ENCODE data around the gene FGF22.

FGF22 gene

DNA sequence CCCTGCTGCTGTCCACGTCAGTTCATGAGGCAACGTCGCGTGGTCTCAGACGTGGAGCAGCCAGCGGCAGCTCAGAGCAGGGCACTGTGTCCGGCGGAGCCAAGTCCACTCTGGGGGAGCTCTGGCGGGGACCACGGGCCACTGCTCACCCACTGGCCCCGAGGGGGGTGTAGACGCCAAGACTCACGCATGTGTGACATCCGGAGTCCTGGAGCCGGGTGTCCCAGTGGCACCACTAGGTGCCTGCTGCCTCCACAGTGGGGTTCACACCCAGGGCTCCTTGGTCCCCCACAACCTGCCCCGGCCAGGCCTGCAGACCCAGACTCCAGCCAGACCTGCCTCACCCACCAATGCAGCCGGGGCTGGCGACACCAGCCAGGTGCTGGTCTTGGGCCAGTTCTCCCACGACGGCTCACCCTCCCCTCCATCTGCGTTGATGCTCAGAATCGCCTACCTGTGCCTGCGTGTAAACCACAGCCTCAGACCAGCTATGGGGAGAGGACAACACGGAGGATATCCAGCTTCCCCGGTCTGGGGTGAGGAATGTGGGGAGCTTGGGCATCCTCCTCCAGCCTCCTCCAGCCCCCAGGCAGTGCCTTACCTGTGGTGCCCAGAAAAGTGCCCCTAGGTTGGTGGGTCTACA lies 43.1 kb downstream of the FGF22 start:
- H3K9me3 ChIP-seq (ENCODE audit: insufficient read depth, low read length, severe bottlenecking), result no peaks in the 10 kb centered on the region
- H3K9ac ChIP-seq (ENCODE audit: low read depth, low read length), result no peak overlapping the region
- ATAC-seq (ENCODE audit: insufficient read depth, low read depth) (no peak), DNase-seq (no peak)
- no peak overlapping the region for H2AFZ ChIP-seq (ENCODE audit: low read depth, low read length)
- peaks cover 9% of the 10 kb centered on the region for H3K79me2 ChIP-seq (ENCODE audit: insufficient read depth, low read length)
- no peaks in the 10 kb centered on the region; the same call in 1 of the 2 replicates for H3K36me3 ChIP-seq (ENCODE audit: insufficient read depth, low read length)
- no peak overlapping the region for H3K4me3 ChIP-seq (ENCODE audit: low read depth in 1 of 2, low read length in 2 of 2)
- no peak overlapping the region for H3K27ac ChIP-seq (ENCODE audit: low read length)
- peaks cover 14% of the 10 kb centered on the region for H4K20me1 ChIP-seq (ENCODE audit: insufficient read depth, low read length)
- peaks cover 19% of the 10 kb centered on the region for H3K4me1 ChIP-seq (ENCODE audit: insufficient read depth, low read length)
- no peak overlapping the region for H3K4me2 ChIP-seq (ENCODE audit: insufficient read depth, low read length)
- TF ChIP-seq, protein P1, sequence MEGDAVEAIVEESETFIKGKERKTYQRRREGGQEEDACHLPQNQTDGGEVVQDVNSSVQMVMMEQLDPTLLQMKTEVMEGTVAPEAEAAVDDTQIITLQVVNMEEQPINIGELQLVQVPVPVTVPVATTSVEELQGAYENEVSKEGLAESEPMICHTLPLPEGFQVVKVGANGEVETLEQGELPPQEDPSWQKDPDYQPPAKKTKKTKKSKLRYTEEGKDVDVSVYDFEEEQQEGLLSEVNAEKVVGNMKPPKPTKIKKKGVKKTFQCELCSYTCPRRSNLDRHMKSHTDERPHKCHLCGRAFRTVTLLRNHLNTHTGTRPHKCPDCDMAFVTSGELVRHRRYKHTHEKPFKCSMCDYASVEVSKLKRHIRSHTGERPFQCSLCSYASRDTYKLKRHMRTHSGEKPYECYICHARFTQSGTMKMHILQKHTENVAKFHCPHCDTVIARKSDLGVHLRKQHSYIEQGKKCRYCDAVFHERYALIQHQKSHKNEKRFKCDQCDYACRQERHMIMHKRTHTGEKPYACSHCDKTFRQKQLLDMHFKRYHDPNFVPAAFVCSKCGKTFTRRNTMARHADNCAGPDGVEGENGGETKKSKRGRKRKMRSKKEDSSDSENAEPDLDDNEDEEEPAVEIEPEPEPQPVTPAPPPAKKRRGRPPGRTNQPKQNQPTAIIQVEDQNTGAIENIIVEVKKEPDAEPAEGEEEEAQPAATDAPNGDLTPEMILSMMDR (IDR thresholded peaks at IDR 0.05; ENCODE audit: borderline replicate concordance, extremely low read depth, low read length, poor library complexity, severe bottlenecking), result no peak
- no peaks in the 10 kb centered on the region for H3K27me3 ChIP-seq (ENCODE audit: insufficient read depth, low read length, poor library complexity)

DNA sequence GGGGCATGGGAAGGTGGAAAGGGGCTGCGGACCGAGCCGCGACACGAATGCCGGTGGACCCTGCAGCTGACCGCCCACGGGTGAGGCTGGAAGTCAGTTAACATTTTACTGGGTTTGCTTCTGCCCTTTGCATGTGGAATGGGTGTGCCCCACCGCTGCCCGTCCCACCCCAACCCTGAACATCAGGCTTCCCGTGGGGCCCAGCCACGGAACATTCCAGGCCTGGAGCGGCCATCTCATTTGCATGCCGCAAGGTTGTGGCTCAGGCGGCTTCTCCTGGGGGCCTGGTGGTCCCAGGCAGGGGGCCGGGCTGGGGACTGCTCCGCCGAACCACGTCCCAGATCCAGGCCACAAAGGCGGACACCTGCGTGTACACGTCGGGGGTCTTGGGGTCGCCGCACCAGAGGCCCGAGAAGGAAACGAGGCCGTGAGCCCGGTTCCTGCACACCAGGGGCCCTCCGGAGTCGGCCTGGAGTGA lies 45.8 kb downstream of the FGF22 start:
- no peaks in the 10 kb centered on the region for H3K9me3 ChIP-seq (ENCODE audit: insufficient read depth, low read length, severe bottlenecking)
- H3K9ac ChIP-seq (ENCODE audit: low read depth, low read length), result no peak overlapping the region
- no peak overlapping the region for H2AFZ ChIP-seq (ENCODE audit: low read depth, low read length)
- DNase-seq (no peak), ATAC-seq (ENCODE audit: insufficient read depth, low read depth) (no peak)
- no peak overlapping the region for H3K4me3 ChIP-seq (ENCODE audit: low read depth in 1 of 2, low read length in 2 of 2)
- no peak overlapping the region for H3K27ac ChIP-seq (ENCODE audit: low read length)
- H3K79me2 ChIP-seq (ENCODE audit: insufficient read depth, low read length), result no peaks in the 10 kb centered on the region
- no peak for TF ChIP-seq EZH2 (IDR thresholded peaks at IDR 0.05; ENCODE audit: borderline replicate concordance, low read depth, low read length, severe bottlenecking)
- TF ChIP-seq, protein P1 (IDR thresholded peaks at IDR 0.05; ENCODE audit: borderline replicate concordance, extremely low read depth, low read length, poor library complexity, severe bottlenecking), result no peak
- no peaks in the 10 kb centered on the region for H3K36me3 ChIP-seq (ENCODE audit: insufficient read depth, low read length)
- no peaks in the 10 kb centered on the region for H3K27me3 ChIP-seq (ENCODE audit: insufficient read depth, low read length, poor library complexity)
- no peak overlapping the region for H3K4me2 ChIP-seq (ENCODE audit: insufficient read depth, low read length)
- no peaks in the 10 kb centered on the region for H4K20me1 ChIP-seq (ENCODE audit: insufficient read depth, low read length)
- H3K4me1 ChIP-seq (ENCODE audit: insufficient read depth, low read length), result peaks cover 8% of the 10 kb centered on the region

DNA sequence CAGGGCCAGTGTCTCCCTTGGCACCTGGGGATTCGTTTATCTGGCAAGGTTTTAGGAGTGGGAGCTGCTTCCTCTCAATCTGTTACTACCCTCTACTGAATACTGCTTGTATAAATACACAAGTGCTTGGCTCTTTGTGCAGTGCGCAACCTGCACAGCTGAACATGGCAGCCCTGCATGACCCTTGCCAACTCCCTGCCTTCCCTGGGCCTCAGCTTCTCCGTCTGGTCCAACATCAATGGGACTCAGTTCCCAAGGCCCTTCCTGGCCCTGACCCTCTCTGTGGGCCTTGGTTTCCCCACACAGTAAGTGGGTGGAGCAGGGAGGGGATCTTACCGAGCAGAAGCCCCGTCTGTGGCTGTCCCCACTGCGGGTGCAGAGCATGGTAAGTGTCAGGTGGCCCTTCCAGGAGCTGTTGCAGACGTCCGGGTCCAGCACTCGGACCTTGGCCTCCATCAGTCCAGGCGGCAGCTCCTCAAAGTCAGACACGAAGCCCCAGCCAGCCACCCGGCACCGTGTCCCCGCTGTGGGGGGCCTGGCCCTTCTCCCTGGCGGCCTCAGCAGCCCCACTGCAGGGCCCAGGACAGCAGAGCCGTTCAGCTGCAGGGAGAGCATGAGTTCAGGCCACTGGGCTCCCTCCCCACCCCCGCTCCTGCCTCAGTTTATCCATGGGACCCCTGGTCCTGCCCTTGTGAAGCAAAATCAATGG lies 47.1 kb downstream of the FGF22 start:
- Histone ChIP-seq H3K9me3 (ENCODE audit: insufficient read depth, low read length, severe bottlenecking) (no peaks in the 10 kb centered on the region), H3K27ac (ENCODE audit: low read length) (no peak overlapping the region), H3K4me2 (ENCODE audit: insufficient read depth, low read length) (no peak overlapping the region), H3K4me1 (ENCODE audit: insufficient read depth, low read length) (no peaks in the 10 kb centered on the region), H3K9ac (ENCODE audit: low read depth, low read length) (no peak overlapping the region), H2AFZ (ENCODE audit: low read depth, low read length) (no peak overlapping the region), H3K4me3 (ENCODE audit: low read depth in 1 of 2, low read length in 2 of 2) (no peak overlapping the region), H3K36me3 (ENCODE audit: insufficient read depth, low read length) (no peaks in the 10 kb centered on the region), H3K27me3 (ENCODE audit: insufficient read depth, low read length, poor library complexity) (no peaks in the 10 kb centered on the region), H3K79me2 (ENCODE audit: insufficient read depth, low read length) (no peaks in the 10 kb centered on the region), H4K20me1 (ENCODE audit: insufficient read depth, low read length) (no peaks in the 10 kb centered on the region)
- DNase-seq, result no peak
- TF ChIP-seq, protein P1 (IDR thresholded peaks at IDR 0.05; ENCODE audit: borderline replicate concordance, extremely low read depth, low read length, poor library complexity, severe bottlenecking), result no peak
- no peak for TF ChIP-seq EZH2 (IDR thresholded peaks at IDR 0.05; ENCODE audit: borderline replicate concordance, low read depth, low read length, severe bottlenecking)
- ATAC-seq (ENCODE audit: insufficient read depth, low read depth), result no peak
